GM21825 (cell line): Measurements from ENCODE around the gene CNNM4.
A peak's percentile ranks its signal among the peaks of the same experiment; 100 is the strongest.

Experiments
- ATAC-seq: cut with Tn5 transposase; IDR thresholded peaks from one replicate; pipeline ENCODE4 v1.9.1; 2021; ENCODE audit warnings: mild to moderate bottlenecking, moderate library complexity; ENCODE audit not compliant: unreplicated experiment

Gene CNNM4

DNA sequence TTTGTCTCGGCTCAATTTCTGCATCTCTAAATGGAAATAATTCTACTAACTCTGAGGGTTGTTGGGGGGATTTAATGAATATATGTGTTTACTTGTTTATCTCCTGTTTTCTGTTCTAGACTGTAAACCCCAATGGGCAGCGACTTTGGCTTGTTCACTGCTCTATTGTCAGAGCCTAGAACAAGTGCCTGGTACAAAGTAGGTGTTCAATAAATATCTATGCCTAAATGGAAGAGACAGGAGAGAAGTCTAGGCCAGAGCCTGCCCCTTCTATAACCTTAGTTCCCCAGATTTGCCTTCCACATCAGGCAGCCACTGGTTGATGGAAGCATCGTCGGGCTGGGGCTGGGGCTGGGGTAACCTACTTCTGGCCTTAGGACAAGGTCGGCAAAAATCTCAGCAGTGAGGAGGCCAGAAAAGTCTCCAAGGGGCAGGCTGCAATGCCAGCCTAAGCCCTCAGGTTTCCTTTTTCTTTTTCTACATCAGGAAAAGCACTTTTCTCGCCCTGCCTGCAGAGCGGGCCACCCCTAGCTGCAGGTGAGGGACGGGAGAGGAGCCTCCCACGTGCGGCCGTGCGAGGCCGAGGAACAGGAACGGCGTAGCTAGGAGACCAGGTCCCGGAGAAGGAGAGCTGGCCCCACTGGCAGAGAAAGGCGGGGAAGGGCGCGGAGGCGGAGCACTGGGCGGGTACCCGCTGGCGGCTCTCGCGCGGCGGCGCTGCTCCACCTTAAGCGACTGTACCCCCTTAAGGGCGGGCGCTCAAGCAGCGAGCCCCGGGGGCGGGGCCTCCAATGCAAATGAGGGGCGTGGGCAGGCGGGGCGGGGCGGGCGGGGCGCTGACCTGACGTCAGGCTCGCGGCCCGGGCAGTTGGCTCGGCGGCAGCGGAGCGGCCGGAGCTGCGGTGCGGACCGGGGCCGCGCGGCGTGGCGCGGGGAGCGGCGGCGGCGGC is at the start of gene CNNM4:
CNNM4 (plus strand) TSS at position 867 of the 950 bp plus-strand sequence. CDS start 98 bp downstream, outside the sequence.
- peak; percentile 83 for ATAC-seq

DNA sequence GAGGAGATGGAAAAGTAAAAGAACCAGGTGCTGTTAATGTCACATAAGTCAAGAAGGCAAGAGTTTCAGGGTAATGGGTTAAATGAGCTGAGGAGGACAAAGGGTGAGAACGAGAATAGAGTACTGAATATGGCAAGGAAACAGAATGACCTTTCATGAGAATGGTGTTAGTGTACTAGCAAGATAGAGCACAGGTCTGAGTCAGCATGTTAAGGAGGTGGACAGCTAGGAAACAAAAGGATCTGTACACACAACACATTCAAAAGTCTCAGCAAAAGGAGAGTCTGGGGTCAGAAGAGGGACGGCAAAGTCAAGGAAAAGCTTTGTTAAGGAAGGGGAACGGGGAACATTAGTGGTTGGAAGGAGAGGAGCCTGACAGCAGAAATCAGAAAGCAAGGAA is 49.7 kb upstream of the CNNM4 start:
- ATAC-seq = no peak

DNA sequence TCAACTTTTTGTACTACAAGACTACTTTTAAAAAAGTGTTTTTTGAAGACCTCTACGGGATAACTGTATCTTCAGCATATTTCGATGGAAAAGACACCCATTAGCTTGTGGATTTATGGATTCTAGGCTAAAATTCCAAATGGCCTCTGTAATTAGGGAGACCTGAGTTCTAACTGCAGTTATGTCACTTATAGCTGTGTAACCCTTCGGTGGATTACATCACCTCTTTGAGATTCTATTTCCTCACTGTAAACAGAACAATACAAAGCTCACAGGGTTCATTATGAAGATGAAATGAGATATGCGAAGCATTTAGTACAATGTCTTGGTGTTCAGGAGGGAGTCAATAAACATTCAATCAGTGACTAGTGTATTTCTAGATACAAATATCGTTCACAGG is 45.0 kb upstream of the CNNM4 start:
- ATAC-seq = no peak

DNA sequence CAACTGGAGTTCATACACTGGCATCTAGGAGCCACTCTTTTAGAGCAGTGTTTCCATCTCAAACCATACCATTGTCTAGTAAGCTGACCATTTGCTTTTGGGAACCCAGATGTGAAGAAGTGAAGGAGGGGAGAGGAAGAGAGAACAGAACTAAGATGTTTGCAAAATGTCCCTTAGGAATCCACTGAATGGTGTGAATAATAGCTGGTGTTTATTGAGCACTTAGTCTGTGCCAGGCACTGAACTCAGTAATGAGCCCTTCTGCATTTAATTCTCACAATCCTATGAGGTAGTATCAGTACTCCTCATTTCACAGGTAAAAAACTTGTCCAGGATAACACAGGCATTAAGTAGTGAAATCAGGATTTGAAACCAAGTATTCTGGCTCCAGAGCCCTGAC is 44.3 kb upstream of the CNNM4 start:
- ATAC-seq = no peak

DNA sequence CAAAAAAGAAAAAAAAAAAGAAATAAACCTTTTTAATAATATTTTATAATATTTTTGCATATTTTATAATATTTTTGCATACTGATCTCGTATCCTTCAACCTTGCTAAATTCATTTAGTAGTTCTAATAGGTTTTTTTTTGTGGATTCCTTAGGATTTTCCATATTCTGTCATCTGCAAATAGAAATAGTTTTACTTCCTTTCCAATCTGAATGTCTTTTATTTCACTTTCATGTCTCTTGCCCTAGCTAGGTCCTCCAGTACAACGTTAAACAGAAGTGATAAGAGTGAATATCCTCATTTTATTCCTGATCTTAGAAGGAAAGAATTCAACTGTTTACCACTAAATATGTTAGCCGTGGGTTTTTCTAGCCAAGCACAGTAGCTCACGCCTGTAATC is 34.6 kb upstream of the CNNM4 start:
- ATAC-seq = no peak

DNA sequence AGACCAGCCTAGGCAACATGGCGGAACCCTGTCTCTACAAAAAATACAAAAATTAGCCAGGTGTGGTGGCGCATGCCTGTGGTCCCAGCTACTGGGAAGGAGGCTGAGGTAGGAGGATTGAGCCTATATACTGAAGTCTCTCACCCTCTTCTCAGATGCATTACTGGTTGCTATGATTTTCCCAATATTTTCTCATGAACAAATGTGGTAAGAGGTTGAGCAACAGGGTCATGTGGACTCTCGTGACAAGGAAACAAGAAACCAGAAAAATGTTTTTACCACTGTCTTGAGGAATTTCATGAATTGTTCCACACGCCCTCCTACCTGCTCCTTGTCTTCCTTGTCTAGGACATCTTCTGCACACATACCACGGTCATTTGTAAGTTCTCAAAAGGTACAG is 33.3 kb upstream of the CNNM4 start:
- no peak for ATAC-seq

DNA sequence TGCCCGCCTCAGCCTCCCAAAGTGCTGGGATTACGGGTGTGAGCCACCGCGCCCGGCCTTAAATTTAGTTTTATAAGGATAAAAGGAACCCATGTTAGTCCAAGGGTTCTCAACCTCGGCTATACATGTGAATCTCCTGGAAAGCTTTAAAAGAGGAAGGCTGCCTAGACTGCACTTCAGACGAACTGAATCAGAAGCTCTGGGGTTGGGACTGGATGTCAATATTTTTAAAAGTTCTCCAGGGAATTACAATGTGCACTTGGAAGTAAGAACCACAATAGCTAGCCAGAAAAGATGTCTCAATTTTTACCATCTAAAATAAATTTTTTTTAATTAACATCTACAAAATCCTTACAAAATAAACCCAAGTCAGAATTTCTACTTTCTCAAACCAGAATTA is 31.0 kb upstream of the CNNM4 start:
- no peak for ATAC-seq

DNA sequence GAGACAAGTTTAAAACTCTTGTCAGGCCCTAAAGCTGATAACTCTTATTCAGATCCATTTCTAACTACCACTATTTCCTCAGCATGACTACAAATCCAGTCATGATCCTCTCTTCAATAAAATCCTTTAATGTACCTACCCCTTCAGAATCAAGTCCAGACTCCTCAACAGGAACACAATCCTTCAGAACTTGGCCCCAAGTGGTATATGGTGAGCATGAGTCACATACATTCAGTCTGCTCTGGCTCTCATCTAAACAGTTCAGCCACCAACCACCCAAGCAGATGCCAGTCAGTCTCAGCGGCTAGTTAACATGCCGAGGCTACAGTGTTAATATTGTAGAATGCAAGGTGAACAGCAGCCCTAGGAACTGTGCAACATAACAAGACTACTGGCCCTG is 30.5 kb upstream of the CNNM4 start:
- no peak for ATAC-seq

DNA sequence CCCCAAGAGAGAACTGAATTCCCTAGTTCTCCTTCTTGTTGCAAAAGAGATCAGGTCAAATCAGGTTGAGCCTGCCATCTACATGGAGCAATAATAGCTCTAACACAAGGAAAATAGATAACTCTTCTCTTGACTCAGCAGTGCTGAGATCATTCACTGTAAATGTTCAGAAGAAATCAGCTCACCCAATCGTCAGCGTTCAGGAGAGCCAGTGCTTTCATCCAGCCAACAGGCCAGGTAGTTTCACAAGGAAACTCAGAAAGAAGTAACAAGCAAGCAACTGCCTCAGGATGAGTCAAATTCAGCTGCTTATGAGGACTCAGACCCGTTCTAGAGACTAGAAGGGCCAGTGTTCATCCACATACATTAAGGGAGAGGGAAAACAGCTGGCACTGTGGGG is 26.8 kb upstream of the CNNM4 start:
- ATAC-seq = no peak

DNA sequence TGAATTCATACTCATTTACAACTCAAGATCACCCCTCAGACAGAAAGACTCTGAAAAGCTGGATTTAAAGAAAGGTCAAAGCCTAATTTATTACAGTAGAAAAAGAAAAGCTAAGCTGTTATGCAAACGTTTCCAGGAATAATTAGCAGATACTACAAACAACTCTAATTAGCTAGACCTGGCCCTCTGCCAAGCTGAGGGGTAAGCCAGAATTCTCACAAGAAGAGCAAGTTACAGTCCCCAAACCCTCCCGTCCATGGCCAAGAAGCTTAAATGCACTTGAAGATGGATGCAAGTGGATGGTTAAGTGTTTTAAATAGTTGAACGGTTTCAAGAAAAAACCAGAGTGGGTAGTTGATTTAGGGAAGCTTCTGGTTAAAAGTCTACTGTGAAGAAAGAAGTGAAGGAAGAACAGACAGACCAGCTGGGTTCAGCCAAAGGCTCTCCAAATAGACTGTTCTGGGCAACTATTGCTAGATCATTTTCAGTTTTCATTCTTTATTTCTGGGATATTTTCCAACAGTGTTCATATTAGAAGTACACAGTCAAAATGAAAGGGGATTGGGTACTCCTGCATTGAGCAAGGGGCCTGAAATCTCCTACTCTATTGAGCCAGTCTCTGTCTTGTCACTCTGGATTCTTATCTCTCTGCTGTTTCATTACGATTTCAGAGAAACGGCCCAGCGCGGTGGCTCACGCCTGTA is 25.7 kb upstream of the CNNM4 start:
- no peak for ATAC-seq

DNA sequence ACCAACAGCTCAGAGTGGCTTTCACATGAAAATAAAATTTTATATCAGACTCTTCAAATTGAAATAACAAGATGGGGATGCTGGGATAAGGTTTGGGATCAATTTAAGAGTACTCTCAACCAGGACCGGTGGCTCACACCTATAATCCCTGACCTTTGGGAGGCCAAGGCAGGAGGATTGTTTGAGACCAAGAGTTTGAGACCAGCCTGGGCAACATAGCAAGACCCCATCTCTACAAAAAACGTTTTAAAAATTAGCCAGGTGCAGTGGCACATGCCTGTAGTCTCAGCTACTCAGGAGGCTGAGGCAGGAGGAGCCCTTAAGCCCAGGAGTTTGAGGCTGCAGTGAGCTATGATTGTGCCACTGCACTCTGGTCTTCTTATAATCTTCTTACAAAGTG is 23.5 kb upstream of the CNNM4 start:
- no peak for ATAC-seq

DNA sequence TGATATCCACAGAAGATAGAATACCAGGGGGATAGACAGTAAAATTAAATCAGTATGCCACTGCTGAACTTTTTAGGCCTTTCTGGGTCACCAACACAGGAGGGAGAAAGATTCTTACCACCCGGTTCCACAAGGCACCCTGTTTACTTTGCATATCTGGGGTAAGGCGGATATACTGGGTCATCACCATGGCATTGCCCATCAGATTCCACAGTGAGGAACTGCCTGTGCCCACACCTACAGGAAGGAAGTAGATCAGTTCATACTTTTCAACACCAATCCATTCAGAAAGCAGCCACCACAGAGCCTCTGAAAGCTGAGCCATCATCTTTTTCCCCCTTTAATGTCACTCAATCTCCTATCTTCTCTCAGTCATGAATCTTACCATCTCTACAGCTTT is 22.9 kb upstream of the CNNM4 start:
- no peak for ATAC-seq

DNA sequence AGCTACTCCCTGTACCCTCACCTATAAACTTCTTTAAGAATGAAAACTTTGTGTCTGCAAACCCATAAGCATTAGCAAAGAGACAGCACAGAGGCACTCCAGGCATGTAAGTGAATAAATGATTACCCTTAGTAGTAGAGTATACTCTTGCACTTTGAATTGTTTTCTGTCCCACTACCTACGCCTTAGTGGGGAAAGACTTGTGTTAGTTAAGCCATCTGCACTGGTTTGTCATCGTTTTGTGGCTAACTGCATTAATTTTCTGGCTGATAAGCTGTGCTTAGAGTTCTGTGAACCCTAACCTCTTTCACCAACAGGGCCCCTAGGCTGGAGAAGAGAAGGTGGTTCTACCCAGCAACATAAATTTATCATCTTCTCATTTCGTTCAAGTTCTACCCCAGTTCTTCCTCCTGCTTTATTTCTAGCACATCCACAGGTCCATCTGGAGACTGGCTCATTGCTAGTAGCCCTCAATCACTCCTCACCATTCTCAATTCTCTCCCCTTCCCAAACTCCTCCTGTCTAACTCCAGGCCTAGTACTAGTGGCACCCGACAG is 21.5 kb upstream of the CNNM4 start:
- no peak for ATAC-seq

DNA sequence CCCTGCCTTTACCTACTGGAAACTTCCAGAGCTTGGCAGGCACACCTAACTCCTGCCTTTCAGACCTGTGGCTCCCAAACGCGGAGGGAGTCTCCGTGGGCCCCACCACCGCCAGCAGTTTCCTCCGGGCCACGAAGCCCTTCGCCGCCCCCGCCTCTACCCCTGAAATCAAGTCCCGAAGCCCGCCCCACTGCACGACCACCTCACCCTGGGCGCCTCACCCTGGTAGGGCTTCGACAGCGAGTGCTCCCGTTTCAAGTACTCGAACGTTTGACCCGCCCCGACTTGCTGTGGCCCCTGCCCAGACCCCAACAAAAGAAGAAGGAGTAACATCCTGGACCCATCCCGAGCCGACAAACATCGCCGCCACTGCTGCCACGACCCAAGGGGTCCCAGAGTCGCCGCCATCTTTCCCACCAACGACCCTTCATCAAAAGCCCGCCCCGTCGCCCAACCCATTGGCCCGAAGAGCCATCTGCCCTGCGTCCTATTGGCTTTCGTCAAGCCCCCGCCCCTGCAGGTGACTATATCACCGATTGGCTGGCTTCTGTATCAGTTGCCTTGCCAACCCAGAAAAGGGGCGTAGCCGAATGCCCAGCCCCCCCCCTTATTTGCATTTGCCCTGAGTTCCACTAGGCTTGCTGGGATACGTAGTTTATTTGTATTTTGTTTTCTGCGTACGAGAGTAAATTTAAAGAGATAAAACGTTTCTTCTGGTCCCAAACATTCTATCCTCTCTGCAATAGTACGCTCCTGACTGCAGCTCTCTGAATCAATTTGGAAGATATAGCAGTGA is 20.9 kb upstream of the CNNM4 start, which contains the start of gene LMAN2L:
LMAN2L (minus strand) TSS at position 432 of the 796 bp plus-strand sequence; CDS start at position 408, 24 bp downstream.
- ATAC-seq = peak; percentile 98

DNA sequence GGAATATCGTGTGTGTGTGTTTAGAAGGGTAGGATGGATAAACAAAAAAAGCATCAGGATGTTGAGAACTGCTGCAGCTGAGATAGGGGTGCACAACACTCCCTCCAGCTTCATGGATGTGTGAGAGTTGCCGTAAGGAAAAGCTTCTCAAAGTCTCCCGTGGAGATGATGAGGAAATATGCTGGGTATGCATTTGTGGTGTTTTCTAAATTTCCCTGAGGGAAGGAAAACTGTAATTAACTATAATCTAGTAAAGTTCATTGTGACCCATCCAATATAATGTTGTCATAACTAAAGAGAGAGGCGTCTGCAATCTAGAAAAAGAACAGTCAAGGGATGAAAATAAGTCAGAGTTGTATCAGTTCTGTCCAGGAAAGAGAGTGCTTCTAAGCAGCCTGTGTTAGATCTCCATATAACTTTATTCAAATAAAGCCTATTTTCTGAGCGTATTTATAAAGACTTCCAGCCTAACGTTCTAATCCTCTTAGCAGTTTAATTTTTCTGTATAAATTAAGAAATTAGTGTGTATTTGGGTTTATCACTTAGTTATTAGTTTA is 13.6 kb upstream of the CNNM4 start:
- no peak for ATAC-seq

DNA sequence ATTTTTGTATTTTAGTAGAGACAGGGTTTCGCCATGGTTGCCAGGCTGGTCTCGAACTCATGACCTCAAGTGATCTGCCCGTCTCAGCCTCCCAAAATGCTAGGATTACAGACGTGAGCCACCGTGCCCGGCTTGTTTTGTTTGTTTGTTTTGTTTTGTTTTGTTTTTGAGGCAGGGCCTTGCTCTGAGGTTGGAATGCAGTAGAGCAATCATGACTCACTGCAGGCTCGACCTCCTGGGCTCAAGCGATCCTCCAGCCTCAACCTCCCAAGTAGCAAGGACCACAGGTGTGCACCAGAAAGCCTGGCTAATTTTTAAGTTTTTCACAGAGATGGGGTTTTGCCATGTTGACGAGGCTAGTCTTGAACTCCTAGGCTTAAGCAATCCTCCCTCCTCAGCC is 8.9 kb upstream of the CNNM4 start:
- ATAC-seq = no peak

DNA sequence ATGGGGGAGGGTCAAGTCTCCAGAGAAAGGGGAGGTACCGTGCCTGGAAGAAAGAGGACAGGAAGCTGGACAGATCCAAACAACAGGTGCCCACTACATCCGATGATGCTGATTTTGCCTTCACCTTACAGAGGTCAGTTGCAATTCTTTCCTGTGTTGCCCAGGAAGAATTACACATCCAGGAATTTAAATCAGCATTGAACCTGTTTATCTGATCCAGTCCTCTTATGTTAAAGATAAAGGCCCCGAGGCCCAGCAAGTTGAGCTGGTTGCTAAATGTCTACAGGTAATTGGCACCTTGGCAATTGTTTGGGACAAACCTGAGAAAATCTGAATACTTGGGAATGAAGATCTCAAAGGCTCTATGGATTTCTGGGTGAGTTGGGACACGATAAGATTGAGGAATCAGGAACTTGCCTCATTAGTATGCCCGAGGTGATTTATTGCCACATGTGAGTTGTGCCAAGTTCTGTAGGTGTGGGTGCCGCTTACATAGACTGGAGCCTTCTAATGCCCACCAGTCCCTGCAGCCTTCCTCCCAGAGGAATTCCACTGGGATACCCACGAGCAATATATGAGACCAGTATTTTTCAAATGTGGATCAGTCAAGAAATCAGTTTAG is 6.9 kb upstream of the CNNM4 start:
- no peak for ATAC-seq

DNA sequence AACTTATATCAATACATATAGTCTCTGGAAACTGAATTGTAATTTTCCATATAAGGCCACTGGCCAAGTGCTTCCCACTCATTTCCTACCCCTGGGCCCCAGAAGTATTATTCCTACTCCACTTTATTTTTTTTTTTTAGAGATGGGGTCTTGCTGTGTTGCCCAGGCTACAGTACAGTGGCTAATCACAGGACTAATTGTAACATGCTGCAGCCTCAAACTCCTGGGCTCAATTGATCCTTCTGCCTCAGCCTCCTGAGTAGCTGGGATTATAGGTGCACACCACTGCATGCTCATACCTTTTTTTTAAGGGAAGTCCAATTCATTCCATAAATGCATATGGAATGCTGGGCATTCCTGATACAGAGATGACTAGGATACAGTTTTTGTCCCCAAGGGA is 6.4 kb upstream of the CNNM4 start:
- ATAC-seq = no peak

DNA sequence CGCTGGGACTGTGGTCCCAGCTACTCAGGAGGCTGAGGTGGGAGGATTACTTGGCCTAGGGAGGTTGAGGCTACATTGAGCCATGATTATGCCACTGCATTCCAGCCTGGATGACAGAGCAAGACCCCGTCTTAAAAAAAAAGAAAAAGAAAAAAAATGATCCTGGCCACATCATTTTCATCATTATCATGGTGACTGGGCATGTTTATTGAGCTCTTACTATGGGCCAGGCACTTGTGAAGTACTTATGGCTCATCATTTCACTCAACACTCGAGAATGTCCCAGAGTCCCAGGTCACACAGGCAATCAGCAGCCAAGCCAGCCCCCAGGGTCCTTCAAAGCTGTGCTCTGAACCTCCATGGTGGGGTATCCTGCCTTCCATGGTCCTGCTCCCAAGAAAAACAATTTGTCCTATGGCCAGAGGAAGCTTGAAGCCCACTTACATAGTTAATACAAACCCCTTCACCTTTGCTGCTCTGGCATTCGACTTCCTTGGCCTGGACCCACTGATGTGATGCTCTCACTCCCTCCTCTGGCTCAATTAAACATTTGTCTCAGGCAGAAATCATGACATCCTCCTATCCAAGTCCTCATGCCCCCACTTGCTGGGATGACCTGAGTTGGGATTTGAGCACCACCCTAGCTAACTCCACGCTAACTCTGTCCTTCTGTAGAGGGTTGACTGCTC is 3.8 kb upstream of the CNNM4 start:
- no peak for ATAC-seq

DNA sequence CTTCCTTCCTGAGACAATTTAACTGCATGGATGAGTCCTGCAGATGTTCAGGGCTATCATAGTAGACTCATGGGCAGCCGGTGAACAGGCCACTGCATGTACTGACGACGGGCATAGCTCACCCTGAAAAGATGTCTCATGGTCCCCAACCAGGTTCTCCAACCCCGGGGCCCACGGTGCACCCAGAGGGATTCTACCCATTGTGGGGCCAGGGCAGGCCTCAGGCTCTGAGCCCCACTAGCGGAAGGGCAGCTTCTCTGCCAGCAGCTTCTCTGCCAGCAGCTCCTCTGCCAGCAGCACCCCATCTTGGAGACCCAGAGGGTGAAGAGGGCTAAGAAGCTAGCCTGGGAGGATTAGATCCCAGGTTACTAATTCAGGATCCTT is 3.2 kb upstream of the CNNM4 start:
- ATAC-seq = no peak
